Effector CD4-positive, alpha-beta T cell (primary cell): ENCODE results near the gene SERPINC1.
"Not testable (repeated sequence)": the region's sequence is repeated elsewhere in the genome, so short reads cannot be mapped to it uniquely, and the experiment has no call there.

Experiments
- DNase-seq: peaks from one replicate; pipeline ENCODE4 v3.0.0-alpha.2; 2020

Gene SERPINC1

GRCh38 chr1:173862146-173862768 lies 54.9 kb downstream of the SERPINC1 start:
- DNase-seq = not testable (repeated sequence)

DNA sequence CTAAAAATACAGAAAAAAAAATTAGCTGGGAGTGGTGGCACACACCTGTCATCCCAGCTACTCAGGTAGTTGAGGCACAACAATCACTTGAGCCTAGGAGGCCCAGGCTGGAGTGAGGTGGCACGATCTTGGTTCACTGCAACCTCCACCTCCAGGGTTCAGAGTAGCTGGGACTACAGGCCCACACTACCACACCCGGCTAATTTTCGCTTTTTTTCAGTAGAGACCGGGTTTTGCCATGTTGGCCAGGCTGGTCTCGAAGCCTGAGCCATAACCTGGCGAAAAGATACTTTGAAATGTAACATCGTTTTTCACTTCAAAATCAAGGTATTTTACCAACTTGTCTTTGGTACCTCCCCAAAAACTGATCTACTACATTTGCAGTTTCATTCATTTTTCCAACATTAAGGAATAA lies 55.4 kb downstream of the SERPINC1 start:
- DNase-seq = no peak

DNA sequence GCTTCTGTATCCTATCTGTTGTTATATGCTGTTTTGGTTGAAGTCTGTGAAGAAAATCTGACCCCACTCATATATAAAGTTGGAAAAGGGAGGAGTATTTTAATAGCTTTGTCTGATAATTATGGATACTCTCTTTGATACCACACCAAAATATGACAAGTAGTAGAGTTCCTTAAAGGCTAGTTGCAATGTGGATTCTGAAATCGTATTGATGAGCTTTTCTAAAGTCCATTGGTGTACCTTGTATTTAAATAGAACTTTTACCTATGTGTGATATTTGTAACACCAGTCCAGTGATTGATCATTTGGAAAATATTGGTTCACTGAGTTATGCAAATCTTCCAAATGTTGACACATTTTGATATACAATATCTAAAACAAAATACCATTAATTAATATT lies 57.1 kb downstream of the SERPINC1 start:
- DNase-seq = no peak

- DNase-seq = not testable (repeated sequence)
Measured at GRCh38 chr1:173859547-173859946, 57.6 kb downstream of the SERPINC1 start.

GRCh38 chr1:173857363-173857917 lies 59.7 kb downstream of the SERPINC1 start:
- DNase-seq = no peak

DNA sequence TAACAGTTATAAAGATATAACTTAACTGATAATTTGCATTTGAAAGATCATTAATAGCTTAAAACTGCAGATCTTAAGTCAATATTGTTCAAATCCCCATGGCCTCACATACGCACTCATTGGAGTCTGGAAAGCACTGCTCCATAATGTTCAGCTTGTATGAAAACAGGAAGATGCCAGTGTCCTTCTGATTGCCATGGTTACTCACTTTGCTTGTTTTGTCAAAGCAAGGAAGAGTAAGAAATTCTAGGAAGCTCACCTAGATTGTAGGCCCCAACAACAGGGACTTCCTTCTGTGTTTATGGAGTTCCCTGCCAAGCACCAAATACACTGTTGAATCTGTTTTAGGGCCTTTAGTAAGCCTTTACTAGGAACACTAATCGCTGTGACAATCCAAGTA lies 60.2 kb downstream of the SERPINC1 start:
- no peak for DNase-seq

DNA sequence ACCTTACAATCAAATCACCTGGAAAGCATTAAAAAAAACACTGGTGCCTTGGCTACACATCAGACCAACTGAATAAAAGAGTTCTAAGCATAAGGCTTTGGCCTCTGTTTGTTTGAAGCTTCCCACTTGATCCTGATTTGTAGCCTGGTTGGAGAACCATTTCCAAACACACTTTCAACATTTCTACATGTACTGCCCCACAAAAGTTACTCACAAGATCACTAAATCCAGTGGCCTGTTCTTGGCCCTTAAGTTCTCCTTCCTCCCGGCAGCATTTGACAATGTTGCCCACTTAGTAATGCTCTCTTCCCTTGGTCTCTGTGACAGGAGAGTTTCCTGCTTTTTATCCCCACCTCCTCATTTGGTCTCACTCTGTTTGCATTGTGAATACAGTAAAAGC lies 61.1 kb downstream of the SERPINC1 start:
- no peak for DNase-seq
